HEK293 (cell line): ENCODE measurements around the gene PCDH15.

Experiments used
- SCRT2 ChIP-seq: fragments of 450-650 bp; formaldehyde crosslinking; IDR thresholded peaks from 2 replicates; pipeline ENCODE4 v1.5.1; 2016; ENCODE audit warnings: missing biosample characterization, missing genetic modification characterization
- WT1 ChIP-seq: fragments of 450-650 bp; formaldehyde crosslinking; IDR thresholded peaks from 2 replicates; pipeline ENCODE4 v1.5.1; 2016; ENCODE audit warnings: missing biosample characterization, missing genetic modification characterization
- ZBTB1 ChIP-seq: fragments of 450-650 bp; formaldehyde crosslinking; IDR thresholded peaks from 2 replicates; pipeline ENCODE4 v1.5.1; 2016; ENCODE audit warnings: missing biosample characterization, missing genetic modification characterization
- ZNF510 ChIP-seq: fragments of 450-650 bp; formaldehyde crosslinking; IDR thresholded peaks from 2 replicates; pipeline ENCODE4 v1.5.1; 2018; ENCODE audit warnings: mild to moderate bottlenecking, missing genetic modification characterization, missing biosample characterization; ENCODE audit not compliant: insufficient replicate concordance
- ZNF610 ChIP-seq: fragments of 450-650 bp; formaldehyde crosslinking; IDR thresholded peaks from 2 replicates; pipeline ENCODE4 v1.5.1; 2016; ENCODE audit warnings: missing biosample characterization, missing genetic modification characterization, borderline replicate concordance
- TF ChIP-seq, protein P1 (sequence below): fragments of 450-650 bp; formaldehyde crosslinking; IDR thresholded peaks from 2 replicates; pipeline ENCODE4 v1.5.1; 2016; ENCODE audit warnings: missing biosample characterization, missing genetic modification characterization
- TF ChIP-seq, protein P2 (sequence below): sonication (generic); formaldehyde crosslinking; IDR thresholded peaks from 2 replicates; pipeline ENCODE4 v1.8.1; 2022; ENCODE audit warnings: mild to moderate bottlenecking, moderate library complexity, missing genetic modification reagents
- TF ChIP-seq, protein P3 (sequence below): fragments of 450-650 bp; formaldehyde crosslinking; IDR thresholded peaks from 2 replicates; pipeline ENCODE4 v1.5.1; 2016; ENCODE audit warnings: missing biosample characterization, missing genetic modification characterization, borderline replicate concordance

DNA sequence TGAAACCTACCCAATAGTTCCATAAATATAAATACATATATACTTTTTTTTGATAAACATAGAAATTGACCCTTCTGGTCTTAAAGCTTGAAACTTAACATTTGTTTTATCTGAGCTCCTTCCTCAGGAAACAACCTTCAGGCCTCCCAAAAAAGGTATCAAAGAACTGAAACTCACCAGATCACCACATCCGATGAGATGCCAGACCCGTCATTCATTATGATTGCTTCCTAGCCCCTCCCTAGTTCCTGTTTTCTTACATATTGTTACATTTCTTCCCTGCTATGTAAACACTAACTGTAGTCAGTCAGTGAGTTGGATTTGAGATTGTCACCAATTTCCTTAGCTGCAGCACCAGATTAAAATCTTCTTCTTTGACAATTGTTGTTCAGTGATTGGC, 663.6 kb downstream of the PCDH15 start:
- TF ChIP-seq ZNF510 (tag by site-specific recombination), result no peak
- TF ChIP-seq, protein P1, sequence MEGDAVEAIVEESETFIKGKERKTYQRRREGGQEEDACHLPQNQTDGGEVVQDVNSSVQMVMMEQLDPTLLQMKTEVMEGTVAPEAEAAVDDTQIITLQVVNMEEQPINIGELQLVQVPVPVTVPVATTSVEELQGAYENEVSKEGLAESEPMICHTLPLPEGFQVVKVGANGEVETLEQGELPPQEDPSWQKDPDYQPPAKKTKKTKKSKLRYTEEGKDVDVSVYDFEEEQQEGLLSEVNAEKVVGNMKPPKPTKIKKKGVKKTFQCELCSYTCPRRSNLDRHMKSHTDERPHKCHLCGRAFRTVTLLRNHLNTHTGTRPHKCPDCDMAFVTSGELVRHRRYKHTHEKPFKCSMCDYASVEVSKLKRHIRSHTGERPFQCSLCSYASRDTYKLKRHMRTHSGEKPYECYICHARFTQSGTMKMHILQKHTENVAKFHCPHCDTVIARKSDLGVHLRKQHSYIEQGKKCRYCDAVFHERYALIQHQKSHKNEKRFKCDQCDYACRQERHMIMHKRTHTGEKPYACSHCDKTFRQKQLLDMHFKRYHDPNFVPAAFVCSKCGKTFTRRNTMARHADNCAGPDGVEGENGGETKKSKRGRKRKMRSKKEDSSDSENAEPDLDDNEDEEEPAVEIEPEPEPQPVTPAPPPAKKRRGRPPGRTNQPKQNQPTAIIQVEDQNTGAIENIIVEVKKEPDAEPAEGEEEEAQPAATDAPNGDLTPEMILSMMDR (tag by site-specific recombination), result no peak
- TF ChIP-seq ZNF610 (tag by site-specific recombination), result no peak
- TF ChIP-seq WT1 (tag by site-specific recombination), result no peak
- no peak for TF ChIP-seq ZBTB1 (tag by site-specific recombination)
- TF ChIP-seq, protein P2, sequence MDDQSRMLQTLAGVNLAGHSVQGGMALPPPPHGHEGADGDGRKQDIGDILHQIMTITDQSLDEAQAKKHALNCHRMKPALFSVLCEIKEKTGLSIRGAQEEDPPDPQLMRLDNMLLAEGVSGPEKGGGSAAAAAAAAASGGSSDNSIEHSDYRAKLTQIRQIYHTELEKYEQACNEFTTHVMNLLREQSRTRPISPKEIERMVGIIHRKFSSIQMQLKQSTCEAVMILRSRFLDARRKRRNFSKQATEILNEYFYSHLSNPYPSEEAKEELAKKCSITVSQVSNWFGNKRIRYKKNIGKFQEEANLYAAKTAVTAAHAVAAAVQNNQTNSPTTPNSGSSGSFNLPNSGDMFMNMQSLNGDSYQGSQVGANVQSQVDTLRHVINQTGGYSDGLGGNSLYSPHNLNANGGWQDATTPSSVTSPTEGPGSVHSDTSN (CRISPR knock-in tag), result no peak
- TF ChIP-seq, protein P3, sequence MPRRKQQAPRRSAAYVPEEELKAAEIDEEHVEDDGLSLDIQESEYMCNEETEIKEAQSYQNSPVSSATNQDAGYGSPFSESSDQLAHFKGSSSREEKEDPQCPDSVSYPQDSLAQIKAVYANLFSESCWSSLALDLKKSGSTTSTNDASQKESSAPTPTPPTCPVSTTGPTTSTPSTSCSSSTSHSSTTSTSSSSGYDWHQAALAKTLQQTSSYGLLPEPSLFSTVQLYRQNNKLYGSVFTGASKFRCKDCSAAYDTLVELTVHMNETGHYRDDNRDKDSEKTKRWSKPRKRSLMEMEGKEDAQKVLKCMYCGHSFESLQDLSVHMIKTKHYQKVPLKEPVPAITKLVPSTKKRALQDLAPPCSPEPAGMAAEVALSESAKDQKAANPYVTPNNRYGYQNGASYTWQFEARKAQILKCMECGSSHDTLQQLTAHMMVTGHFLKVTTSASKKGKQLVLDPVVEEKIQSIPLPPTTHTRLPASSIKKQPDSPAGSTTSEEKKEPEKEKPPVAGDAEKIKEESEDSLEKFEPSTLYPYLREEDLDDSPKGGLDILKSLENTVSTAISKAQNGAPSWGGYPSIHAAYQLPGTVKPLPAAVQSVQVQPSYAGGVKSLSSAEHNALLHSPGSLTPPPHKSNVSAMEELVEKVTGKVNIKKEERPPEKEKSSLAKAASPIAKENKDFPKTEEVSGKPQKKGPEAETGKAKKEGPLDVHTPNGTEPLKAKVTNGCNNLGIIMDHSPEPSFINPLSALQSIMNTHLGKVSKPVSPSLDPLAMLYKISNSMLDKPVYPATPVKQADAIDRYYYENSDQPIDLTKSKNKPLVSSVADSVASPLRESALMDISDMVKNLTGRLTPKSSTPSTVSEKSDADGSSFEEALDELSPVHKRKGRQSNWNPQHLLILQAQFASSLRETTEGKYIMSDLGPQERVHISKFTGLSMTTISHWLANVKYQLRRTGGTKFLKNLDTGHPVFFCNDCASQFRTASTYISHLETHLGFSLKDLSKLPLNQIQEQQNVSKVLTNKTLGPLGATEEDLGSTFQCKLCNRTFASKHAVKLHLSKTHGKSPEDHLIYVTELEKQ, result no peak
- TF ChIP-seq SCRT2, result no peak
